Subcutaneous abdominal adipose tissue (tissue), 5 donors: ENCODE results near the gene VMP1.
A peak's percentile ranks its signal among the peaks of the same experiment; 100 is the strongest.
"Not testable (repeated sequence)": the region's sequence is repeated elsewhere in the genome, so short reads cannot be mapped to it uniquely, and the experiment has no call there.

Experiments
- H3K27ac ChIP-seq: one replicate; pipeline ENCODE4 v1.7.0; 2013; ENCODE audit warnings: low read depth, mild to moderate bottlenecking, inconsistent platforms, low read length, moderate library complexity
- H3K27me3 ChIP-seq, 5 donors: one replicate each; pipeline ENCODE4 v1.7.0; 2013; ENCODE audit warnings: low read length in 5 of 5, inconsistent platforms in 1 of 5; ENCODE audit not compliant: control insufficient read depth in 5 of 5, insufficient read depth in 4 of 5
- H3K36me3 ChIP-seq, 5 donors: one replicate each; pipeline ENCODE4 v1.7.0; 2013; ENCODE audit warnings: low read length in 5 of 5; ENCODE audit not compliant: control insufficient read depth in 5 of 5, insufficient read depth in 5 of 5
- H3K4me1 ChIP-seq, 5 donors: one replicate each; pipeline ENCODE4 v1.7.0; 2013; ENCODE audit warnings: low read length in 5 of 5, mild to moderate bottlenecking in 3 of 5, moderate library complexity in 1 of 5; ENCODE audit not compliant: control insufficient read depth in 5 of 5, insufficient read depth in 5 of 5
- H3K4me3 ChIP-seq, 5 donors: one replicate each; pipeline ENCODE4 v1.7.0; 2013; ENCODE audit warnings: low read length in 5 of 5, low read depth in 1 of 5
- H3K9ac ChIP-seq, 5 donors: one replicate each; pipeline ENCODE4 v1.7.0; 2013; ENCODE audit warnings: low read length in 5 of 5, mild to moderate bottlenecking in 4 of 5, moderate library complexity in 3 of 5
- H3K9me3 ChIP-seq, 5 donors: one replicate each; pipeline ENCODE4 v1.7.0; 2013; ENCODE audit warnings: low read length in 5 of 5; ENCODE audit not compliant: control insufficient read depth in 5 of 5
- donor health status: healthy.
- donor health status: healthy.
- donor health status: healthy.
- donor health status: healthy.
- donor health status: healthy.

Gene VMP1

GRCh38 chr17:59758998-59759651 lies 51.7 kb downstream of the VMP1 start:
- not testable (repeated sequence) for H3K36me3 ChIP-seq, H3K9ac ChIP-seq, H3K4me3 ChIP-seq, H3K27me3 ChIP-seq, H3K9me3 ChIP-seq, H3K27ac ChIP-seq
- H3K4me1 ChIP-seq: peaks cover 2 to 15% (median 10%) of the 10 kb centered on the region in 5 donors

- no peaks in the 10 kb centered on the region for H3K9me3 ChIP-seq
- peaks cover 0 to 4% (median 2%) of the 10 kb centered on the region in 5 donors for H3K36me3 ChIP-seq
- H3K27me3 ChIP-seq: no peaks in the 10 kb centered on the region
- no peak overlapping the region for H3K27ac ChIP-seq
- no peak overlapping the region for H3K4me3 ChIP-seq
- no peak overlapping the region for H3K9ac ChIP-seq
- H3K4me1 ChIP-seq: peaks cover 2 to 15% (median 8%) of the 10 kb centered on the region in 5 donors
These were observed 52.7 kb downstream of the VMP1 start for GRCh38 chr17:59760160-59760559.

- Histone ChIP-seq H3K27me3 (no peaks in the 10 kb centered on the region), H3K4me3 (no peak overlapping the region), H3K27ac (no peak overlapping the region), H3K9ac (no peak overlapping the region), H3K9me3 (no peaks in the 10 kb centered on the region), H3K36me3 (peaks cover 0 to 6% (median 5%) of the 10 kb centered on the region in 5 donors), H3K4me1 (peaks cover 0 to 6% (median 0%) of the 10 kb centered on the region in 5 donors)
These were observed 54.1 kb downstream of the VMP1 start for GRCh38 chr17:59761385-59762048.

- Histone ChIP-seq H3K9me3 (no peaks in the 10 kb centered on the region), H3K36me3 (peaks cover 0 to 6% (median 5%) of the 10 kb centered on the region in 5 donors), H3K4me1 (no peaks in the 10 kb centered on the region), H3K27ac (no peak overlapping the region), H3K4me3 (no peak overlapping the region), H3K9ac (no peak overlapping the region), H3K27me3 (no peaks in the 10 kb centered on the region)
These were observed 54.8 kb downstream of the VMP1 start for GRCh38 chr17:59762049-59762823.

- no peaks in the 10 kb centered on the region for H3K4me1 ChIP-seq
- no peak overlapping the region for H3K4me3 ChIP-seq
- H3K27me3 ChIP-seq: no peaks in the 10 kb centered on the region
- no peak overlapping the region for H3K9ac ChIP-seq
- peaks cover 0 to 6% (median 5%) of the 10 kb centered on the region in 5 donors for H3K36me3 ChIP-seq
- no peaks in the 10 kb centered on the region for H3K9me3 ChIP-seq
- no peak overlapping the region for H3K27ac ChIP-seq
These were observed 55.4 kb downstream of the VMP1 start for GRCh38 chr17:59762824-59763374.

GRCh38 chr17:59763861-59764260 lies 56.4 kb downstream of the VMP1 start:
- H3K27ac ChIP-seq: no peak overlapping the region
- H3K36me3 ChIP-seq: peaks cover 0 to 6% (median 4%) of the 10 kb centered on the region in 5 donors

GRCh38 chr17:59764292-59764741 lies 56.9 kb downstream of the VMP1 start:
- no peak overlapping the region for H3K27ac ChIP-seq
- H3K9ac ChIP-seq: no peak overlapping the region
- H3K4me3 ChIP-seq: no peak overlapping the region
- H3K9me3 ChIP-seq: no peaks in the 10 kb centered on the region
- no peaks in the 10 kb centered on the region for H3K27me3 ChIP-seq
- no peaks in the 10 kb centered on the region for H3K4me1 ChIP-seq
- peaks cover 0 to 6% (median 4%) of the 10 kb centered on the region in 5 donors for H3K36me3 ChIP-seq

More at GRCh38 chr17:59763861-59764260, 56.4 kb downstream of the VMP1 start:
- Histone ChIP-seq H3K4me1 (no peaks in the 10 kb centered on the region), H3K9me3 (no peaks in the 10 kb centered on the region), H3K9ac (no peak overlapping the region), H3K4me3 (no peak overlapping the region), H3K27me3 (no peaks in the 10 kb centered on the region)

- Histone ChIP-seq H3K9ac (no peak overlapping the region), H3K27ac (no peak overlapping the region), H3K27me3 (no peaks in the 10 kb centered on the region), H3K4me1 (no peaks in the 10 kb centered on the region), H3K9me3 (no peaks in the 10 kb centered on the region), H3K36me3 (peaks cover 0 to 6% (median 4%) of the 10 kb centered on the region in 5 donors), H3K4me3 (no peak overlapping the region)
These were observed 57.6 kb downstream of the VMP1 start for GRCh38 chr17:59765038-59765437.

GRCh38 chr17:59766491-59766890 lies 59.0 kb downstream of the VMP1 start:
- Histone ChIP-seq H3K27ac (peak overlapping the region; percentile 37), H3K4me1 (peaks cover 0 to 2% (median 0%) of the 10 kb centered on the region in 5 donors)

More at GRCh38 chr17:59766491-59766890, 59.0 kb downstream of the VMP1 start:
- H3K27me3 ChIP-seq: no peaks in the 10 kb centered on the region
- peaks cover 0 to 6% (median 4%) of the 10 kb centered on the region in 5 donors for H3K36me3 ChIP-seq
- no peak overlapping the region for H3K4me3 ChIP-seq
- no peaks in the 10 kb centered on the region for H3K9me3 ChIP-seq
- H3K9ac ChIP-seq: no peak overlapping the region
